Neutrophil (primary cell): ENCODE results near the gene OCA2.

Experiments used
- H3K27ac ChIP-seq: fragments of 200-600 bp; sonication (generic); 2 replicates; pipeline ENCODE4 v1.5.1; 2016; ENCODE audit warnings: mild to moderate bottlenecking, moderate library complexity
- H3K27me3 ChIP-seq: fragments of 200-600 bp; sonication (generic); 2 replicates; pipeline ENCODE4 v1.6.0; 2016; ENCODE audit warnings: mild to moderate bottlenecking
- H3K36me3 ChIP-seq: fragments of 200-600 bp; sonication (generic); 2 replicates; pipeline ENCODE4 v1.5.1; 2017
- H3K4me1 ChIP-seq, 2 experiments: fragments of 200-600 bp in 1 of 2; sonication (generic) in 1 of 2; 1 replicate in 1 of 2; 2 replicates in 1 of 2; pipeline versions ENCODE4 v1.5.1 to v1.6.1; 2013 to 2016; ENCODE audit warnings: low read depth in 1 of 2, low read length in 1 of 2, mild to moderate bottlenecking in 1 of 2, moderate library complexity in 1 of 2; ENCODE audit not compliant: control insufficient read depth in 1 of 2, insufficient read depth in 1 of 2
- H3K4me3 ChIP-seq, 2 experiments: fragments of 200-600 bp in 1 of 2; sonication (generic) in 1 of 2; 1 replicate in 1 of 2; 2 replicates in 1 of 2; pipeline ENCODE4 v1.5.1; 2013 to 2016; ENCODE audit warnings: low read depth in 1 of 2, low read length in 1 of 2, mild to moderate bottlenecking in 1 of 2, moderate library complexity in 1 of 2
- H3K9me3 ChIP-seq: fragments of 200-600 bp; sonication (generic); 2 replicates; pipeline ENCODE4 v1.5.1; 2016
- CTCF ChIP-seq: fragments of 200-600 bp; sonication (generic); IDR thresholded peaks from 2 replicates; pipeline ENCODE4 v1.5.1; 2016; ENCODE audit warnings: antibody characterized with exemption

OCA2 gene

DNA sequence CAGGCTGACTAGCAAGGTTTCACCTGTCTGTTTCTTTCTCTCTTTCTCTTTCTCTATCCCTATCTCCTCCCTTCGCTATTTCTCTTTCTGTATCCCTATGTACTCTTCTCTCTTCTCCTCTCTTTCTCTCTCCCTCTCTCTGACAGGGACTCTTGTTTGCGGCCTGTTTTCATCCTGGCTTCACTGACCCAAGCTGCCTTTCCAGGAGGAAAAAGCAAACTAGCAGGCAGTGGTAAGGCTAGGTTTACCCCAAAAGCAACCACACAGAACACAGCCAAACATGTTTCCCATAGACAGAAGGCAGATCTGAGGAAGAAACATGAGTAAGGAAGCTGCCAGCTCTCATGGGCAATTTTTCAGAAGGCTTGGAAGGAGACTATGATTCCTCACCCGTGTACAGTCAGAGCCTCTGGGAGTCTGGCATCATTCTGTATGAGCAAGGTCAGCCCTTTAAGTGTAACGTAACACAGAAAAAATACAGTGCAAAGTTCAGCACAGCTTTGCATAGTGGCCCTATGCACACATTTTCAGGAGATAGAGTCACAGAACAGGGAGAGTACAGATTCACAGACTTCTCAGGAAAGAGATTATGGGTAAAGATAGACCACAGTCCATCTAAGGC lies 61.0 kb downstream of the OCA2 start:
- no peak overlapping the region for H3K4me3 ChIP-seq
- H3K27me3 ChIP-seq: peaks cover 1% of the 10 kb centered on the region
- H3K36me3 ChIP-seq: no peaks in the 10 kb centered on the region
- no peaks in the 10 kb centered on the region for H3K9me3 ChIP-seq
- no peak for TF ChIP-seq CTCF
- no peaks in the 10 kb centered on the region for H3K4me1 ChIP-seq
- H3K27ac ChIP-seq: no peak overlapping the region

DNA sequence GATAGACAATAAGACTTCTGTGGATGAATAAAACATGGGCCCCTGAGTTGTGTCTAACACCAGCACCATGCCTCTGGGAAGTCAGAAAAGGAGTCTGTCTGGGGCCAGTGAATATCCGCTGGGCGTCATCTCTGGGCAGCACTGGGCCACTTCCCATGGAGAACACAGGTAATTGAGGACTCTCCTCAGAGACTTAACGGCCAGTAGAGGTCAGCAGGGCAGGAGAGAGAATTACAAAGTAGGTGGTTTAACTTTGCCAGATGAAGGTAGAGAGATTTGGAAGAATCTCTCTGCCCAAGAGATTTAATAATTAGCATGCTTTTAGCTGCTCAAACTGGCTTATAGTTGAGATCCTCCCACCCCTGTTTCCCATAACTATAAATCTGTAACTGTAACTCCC lies 65.7 kb downstream of the OCA2 start:
- Histone ChIP-seq H3K27me3 (no peaks in the 10 kb centered on the region), H3K36me3 (no peaks in the 10 kb centered on the region), H3K4me3 (no peak overlapping the region), H3K9me3 (no peaks in the 10 kb centered on the region), H3K27ac (no peak overlapping the region), H3K4me1 (no peaks in the 10 kb centered on the region)
- no peak for TF ChIP-seq CTCF

DNA sequence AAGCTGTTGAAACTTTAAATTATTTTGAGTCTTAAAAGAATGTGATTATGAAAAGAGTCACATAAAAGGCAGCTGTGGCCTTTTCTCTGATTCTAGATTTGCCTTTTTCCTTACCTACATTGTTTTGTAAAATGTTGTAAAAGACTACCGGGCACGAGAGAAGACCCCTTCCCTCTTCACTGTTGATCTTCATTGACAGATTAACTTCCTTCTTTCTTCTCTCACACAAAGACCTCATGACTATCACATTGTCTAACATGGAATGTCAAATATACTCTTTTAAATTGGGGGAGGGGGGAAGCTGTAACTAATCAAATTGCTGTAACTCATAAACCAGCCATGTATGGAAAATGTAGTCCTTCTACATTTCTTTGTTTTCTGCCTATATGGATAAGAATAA lies 68.3 kb downstream of the OCA2 start:
- Histone ChIP-seq H3K36me3 (no peaks in the 10 kb centered on the region), H3K4me3 (no peak overlapping the region), H3K27ac (no peak overlapping the region), H3K27me3 (no peaks in the 10 kb centered on the region), H3K9me3 (no peaks in the 10 kb centered on the region), H3K4me1 (no peaks in the 10 kb centered on the region)
- no peak for TF ChIP-seq CTCF

- H3K4me1 ChIP-seq: no peaks in the 10 kb centered on the region
- H3K4me3 ChIP-seq: no peak overlapping the region
- TF ChIP-seq CTCF: no peak
- no peaks in the 10 kb centered on the region for H3K27me3 ChIP-seq
- no peaks in the 10 kb centered on the region for H3K9me3 ChIP-seq
- no peak overlapping the region for H3K27ac ChIP-seq
- no peaks in the 10 kb centered on the region for H3K36me3 ChIP-seq
These were observed 71.4 kb downstream of the OCA2 start for GRCh38 chr15:28027714-28028076.

DNA sequence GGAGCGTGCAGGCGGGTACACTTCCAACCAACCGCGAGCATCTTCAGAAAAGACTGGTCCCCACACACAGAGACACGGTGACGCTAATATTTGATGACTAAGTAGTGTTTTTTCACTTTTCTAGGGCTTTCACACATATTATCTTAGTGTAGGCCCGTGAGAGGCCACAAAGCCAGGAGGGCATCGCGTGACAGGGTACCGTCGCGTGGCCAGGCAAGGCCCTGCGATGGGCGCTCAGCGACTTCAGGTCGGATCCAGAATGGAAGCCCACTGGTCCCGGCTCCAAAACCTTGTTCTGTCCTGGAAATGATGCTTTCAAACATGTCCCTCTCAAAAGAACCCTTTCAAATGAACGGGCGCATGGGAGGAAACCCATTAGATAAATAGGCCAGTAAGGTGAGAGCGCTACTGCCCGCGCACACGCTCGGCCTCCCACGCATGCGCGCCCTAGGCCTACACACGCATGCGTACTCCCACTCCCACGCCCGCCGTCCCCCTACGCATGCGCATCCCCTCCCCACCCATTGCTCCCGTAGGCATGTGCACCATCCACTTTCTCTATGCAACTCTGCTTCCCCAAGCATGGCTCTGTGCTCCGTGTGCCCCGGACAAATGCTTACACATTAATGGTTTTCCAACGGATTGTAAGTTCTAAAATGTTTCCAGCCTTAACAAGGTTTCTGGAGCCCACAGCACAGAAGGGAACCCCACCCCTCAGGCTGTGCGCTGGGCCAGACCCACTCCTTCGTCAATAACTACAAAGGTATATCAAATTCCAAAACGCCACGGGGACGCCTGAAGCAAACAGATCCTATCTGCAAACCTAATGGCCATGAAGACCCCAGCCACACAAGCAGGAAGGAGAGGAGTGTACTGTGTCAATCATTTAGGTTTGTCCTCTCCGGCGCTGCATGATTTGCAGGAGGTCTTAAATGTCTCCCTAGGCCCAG lies 72.1 kb downstream of the OCA2 start:
- Histone ChIP-seq H3K27me3 (no peaks in the 10 kb centered on the region), H3K9me3 (no peaks in the 10 kb centered on the region), H3K27ac (no peak overlapping the region), H3K4me1 (no peaks in the 10 kb centered on the region), H3K4me3 (no peak overlapping the region), H3K36me3 (no peaks in the 10 kb centered on the region)
- TF ChIP-seq CTCF: no peak
